Colon (tissue), 2 donors: ENCODE measurements around the gene PARD6B.
"Not testable (repeated sequence)": the region's sequence is repeated elsewhere in the genome, so short reads cannot be mapped to it uniquely, and the experiment has no call there.

Experiments
- FAIRE-seq: peaks from 2 replicates; lab custom pipeline; 2012; peaks lifted over from hg19 to GRCh38; lab: Jason Lieb, UNC
- donor health status: control.
- donor health status: control.

PARD6B gene

GRCh38 chr20:50799890-50800550 lies 68.6 kb downstream of the PARD6B start:
- no peak for FAIRE-seq

DNA sequence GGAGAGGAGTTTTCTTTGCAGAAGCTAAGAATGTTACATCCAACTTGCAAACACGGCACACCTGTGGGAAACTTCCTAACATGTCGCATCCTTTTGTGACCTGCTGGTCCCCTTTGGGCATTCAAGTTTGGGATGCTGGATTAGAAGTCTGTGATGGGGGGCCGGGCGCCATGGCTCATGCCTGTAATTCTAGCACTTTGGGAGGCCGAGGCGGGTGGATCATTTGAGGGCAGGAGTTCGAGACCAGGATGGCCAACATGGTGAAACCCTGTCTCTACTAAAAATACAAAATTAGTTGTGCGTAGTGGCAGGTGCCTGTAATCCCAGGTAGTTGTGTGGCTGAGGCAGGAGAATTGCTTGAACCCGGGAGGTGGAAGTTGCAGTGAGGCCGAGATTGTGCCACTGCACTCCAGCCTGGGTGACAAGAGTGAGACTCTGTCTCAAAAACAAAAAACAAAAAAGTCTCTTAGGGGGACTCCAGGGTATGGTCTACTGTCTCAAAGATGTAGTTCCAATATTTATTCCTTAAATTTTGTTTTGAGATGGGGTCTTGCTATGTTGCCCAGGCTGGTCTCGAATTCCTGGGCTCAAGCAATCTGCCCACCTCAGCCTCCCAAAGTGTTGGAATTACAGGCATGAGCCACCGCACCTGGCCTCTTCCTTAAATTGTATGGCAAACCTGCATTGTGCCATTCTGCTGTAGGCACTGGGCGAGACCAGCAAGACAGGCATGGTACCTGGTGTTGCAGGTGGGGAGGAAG lies 69.8 kb downstream of the PARD6B start:
- not testable (repeated sequence) for FAIRE-seq

GRCh38 chr20:50801747-50802125 lies 70.4 kb downstream of the PARD6B start:
- no peak for FAIRE-seq

DNA sequence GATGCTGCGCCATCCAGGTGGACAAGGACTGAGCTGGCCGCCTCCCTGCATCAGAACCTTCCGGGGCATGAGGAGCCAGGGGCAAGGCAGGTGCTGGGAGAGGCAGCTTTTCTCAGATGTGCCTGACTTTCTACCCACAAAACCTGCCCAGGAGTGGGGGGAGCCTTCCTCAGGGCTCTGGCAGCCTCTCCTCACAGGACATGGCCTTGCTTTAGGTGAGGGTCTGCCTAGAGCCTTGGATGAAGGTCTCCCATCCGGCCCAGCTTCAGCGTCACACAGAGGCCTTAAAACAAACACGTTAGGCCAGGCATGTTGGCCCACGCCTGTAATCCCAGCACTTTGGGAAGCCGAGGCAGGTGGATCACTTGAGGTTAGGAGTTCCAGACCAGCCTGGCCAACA lies 70.9 kb downstream of the PARD6B start:
- FAIRE-seq: no peak

- FAIRE-seq: no peak
These were observed 73.3 kb downstream of the PARD6B start for GRCh38 chr20:50804437-50805348.

GRCh38 chr20:50805349-50805684 lies 73.9 kb downstream of the PARD6B start:
- no peak for FAIRE-seq

GRCh38 chr20:50806126-50806768 lies 74.9 kb downstream of the PARD6B start:
- no peak for FAIRE-seq
